HG03045 (cell line): ENCODE data around the gene NAGK.
A peak's percentile ranks its signal among the peaks of the same experiment; 100 is the strongest.
"Not testable (repeated sequence)": the region's sequence is repeated elsewhere in the genome, so short reads cannot be mapped to it uniquely, and the experiment has no call there.

Experiments
- ATAC-seq: cut with Tn5 transposase; IDR thresholded peaks from one replicate; pipeline ENCODE4 v1.9.1; 2021; ENCODE audit warnings: mild to moderate bottlenecking, moderate library complexity; ENCODE audit not compliant: unreplicated experiment

Gene NAGK

GRCh38 chr2:71067567-71068217, 756 bp upstream of the NAGK start:
- ATAC-seq, result peak; percentile 11

GRCh38 chr2:71069376-71069775, 928 bp downstream of the NAGK start:
- no peak for ATAC-seq

GRCh38 chr2:71070294-71071093, 2.0 kb downstream of the NAGK start:
- ATAC-seq, result no peak

GRCh38 chr2:71071681-71072398, 3.4 kb downstream of the NAGK start:
- peak; percentile 27 for ATAC-seq

GRCh38 chr2:71072492-71072891, 4.0 kb downstream of the NAGK start:
- ATAC-seq, result no peak

- ATAC-seq, result no peak
Observed at GRCh38 chr2:71073475-71073874, 5.0 kb downstream of the NAGK start.

- ATAC-seq, result no peak
Observed at GRCh38 chr2:71074893-71075395, 6.5 kb downstream of the NAGK start.

- no peak for ATAC-seq
Observed at GRCh38 chr2:71078624-71079023, 10.2 kb downstream of the NAGK start.

GRCh38 chr2:71082402-71083252, 14.2 kb downstream of the NAGK start:
- ATAC-seq, result peak; percentile 56

GRCh38 chr2:71083297-71083696, 14.8 kb downstream of the NAGK start:
- not testable (repeated sequence) for ATAC-seq

- not testable (repeated sequence) for ATAC-seq
Observed at GRCh38 chr2:71083752-71084312, 15.4 kb downstream of the NAGK start.

GRCh38 chr2:71085325-71086003, 17.0 kb downstream of the NAGK start:
- ATAC-seq, result not testable (repeated sequence)

- not testable (repeated sequence) for ATAC-seq
Observed at GRCh38 chr2:71089475-71089874, 21.0 kb downstream of the NAGK start.

GRCh38 chr2:71091808-71092207, 23.4 kb downstream of the NAGK start:
- not testable (repeated sequence) for ATAC-seq

GRCh38 chr2:71092491-71093260, 24.2 kb downstream of the NAGK start:
- ATAC-seq, result not testable (repeated sequence)

GRCh38 chr2:71100195-71100964, 31.9 kb downstream of the NAGK start:
- ATAC-seq, result peak; percentile 55

GRCh38 chr2:71101656-71102055, 33.2 kb downstream of the NAGK start:
- ATAC-seq, result no peak
